Activated naive CD8-positive, alpha-beta T cell (primary cell): ENCODE results near the gene PRR36.
"Not testable (repeated sequence)": the region's sequence is repeated elsewhere in the genome, so short reads cannot be mapped to it uniquely, and the experiment has no call there.

Source experiments
- H3K27ac Mint-ChIP-seq: one replicate; pipeline ENCODE4 v1.8.0; 2021; ENCODE audit warnings: mixed read lengths
- H3K27me3 Mint-ChIP-seq: one replicate; pipeline ENCODE4 v1.8.0; 2021; ENCODE audit warnings: mixed read lengths
- H3K36me3 Mint-ChIP-seq: one replicate; pipeline ENCODE4 v1.8.0; 2021; ENCODE audit warnings: mixed read lengths
- H3K4me1 Mint-ChIP-seq: one replicate; pipeline ENCODE4 v1.8.0; 2021; ENCODE audit warnings: low read depth, mixed read lengths
- H3K4me3 Mint-ChIP-seq: one replicate; pipeline ENCODE4 v1.8.0; 2021; ENCODE audit warnings: mild to moderate bottlenecking, mixed read lengths
- H3K9me3 Mint-ChIP-seq: one replicate; pipeline ENCODE4 v1.8.0; 2021; ENCODE audit warnings: low read depth, mixed read lengths

Gene PRR36

GRCh38 chr19:7894612-7895309 lies 20.6 kb upstream of the PRR36 start:
- H3K36me3 Mint-ChIP-seq, result no peaks in the 10 kb centered on the region
- H3K4me3 Mint-ChIP-seq, result no peak overlapping the region
- no peaks in the 10 kb centered on the region for H3K4me1 Mint-ChIP-seq
- peaks cover 3% of the 10 kb centered on the region for H3K27me3 Mint-ChIP-seq
- no peak overlapping the region for H3K27ac Mint-ChIP-seq
- H3K9me3 Mint-ChIP-seq, result no peaks in the 10 kb centered on the region

DNA sequence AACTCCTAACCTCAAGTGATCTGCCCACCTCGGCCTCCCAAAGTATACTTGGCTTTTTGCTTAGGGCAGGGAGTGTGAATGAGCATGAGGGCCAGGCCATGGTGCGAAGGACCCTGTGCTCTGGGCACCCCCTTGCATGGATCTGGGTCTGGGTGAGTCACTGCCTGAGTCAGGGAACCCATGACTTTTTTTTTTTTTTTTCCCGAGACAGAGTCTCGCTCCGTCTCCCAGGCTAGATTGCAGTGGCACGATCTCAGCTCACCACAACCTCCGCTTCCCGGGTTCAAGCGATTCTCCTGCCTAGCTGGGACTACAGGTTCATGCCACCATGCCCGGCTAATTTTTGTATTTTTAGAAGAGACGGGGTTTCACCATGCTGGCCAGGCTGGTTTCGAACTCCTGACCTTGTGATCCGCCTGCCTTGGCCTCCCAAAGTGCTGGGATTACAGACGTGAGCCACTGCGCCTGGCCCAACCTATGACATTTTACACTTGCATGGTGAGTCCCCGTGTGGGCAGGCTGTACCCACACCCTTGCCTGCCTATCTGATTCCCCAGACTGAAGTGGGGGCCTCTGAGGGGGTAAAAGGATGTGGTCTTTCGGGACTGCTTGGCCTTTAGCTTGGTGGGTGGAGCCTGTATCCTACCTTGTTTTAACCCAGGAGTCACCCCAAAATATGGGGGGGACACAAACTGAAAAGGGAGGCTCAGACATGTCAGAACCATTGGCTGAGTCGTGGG lies 19.3 kb upstream of the PRR36 start:
- not testable (repeated sequence) for H3K4me3 Mint-ChIP-seq, H3K27me3 Mint-ChIP-seq, H3K27ac Mint-ChIP-seq, H3K9me3 Mint-ChIP-seq, H3K4me1 Mint-ChIP-seq, H3K36me3 Mint-ChIP-seq

DNA sequence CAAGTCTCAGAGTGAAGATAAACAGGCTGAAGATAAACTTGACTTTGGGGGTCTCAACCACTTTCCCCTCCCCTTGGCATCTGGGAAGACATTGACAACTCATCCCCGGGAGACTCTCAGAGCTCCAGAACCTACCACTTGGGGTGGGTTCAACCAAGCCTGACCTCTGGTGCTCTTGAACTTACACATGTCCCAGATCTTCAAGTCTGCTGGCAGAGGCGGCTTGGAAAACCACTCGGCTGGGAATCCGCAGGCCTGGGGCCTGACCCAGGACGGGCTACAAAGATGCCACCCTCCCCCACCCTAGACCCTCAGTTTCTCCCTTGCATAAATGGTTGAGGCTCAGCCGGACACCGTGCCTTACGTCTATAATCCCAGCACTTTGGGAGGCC lies 14.6 kb upstream of the PRR36 start:
- no peaks in the 10 kb centered on the region for H3K4me1 Mint-ChIP-seq
- no peaks in the 10 kb centered on the region for H3K36me3 Mint-ChIP-seq
- no peak overlapping the region for H3K4me3 Mint-ChIP-seq
- no peak overlapping the region for H3K27ac Mint-ChIP-seq
- no peaks in the 10 kb centered on the region for H3K9me3 Mint-ChIP-seq
- peaks cover 3% of the 10 kb centered on the region for H3K27me3 Mint-ChIP-seq

DNA sequence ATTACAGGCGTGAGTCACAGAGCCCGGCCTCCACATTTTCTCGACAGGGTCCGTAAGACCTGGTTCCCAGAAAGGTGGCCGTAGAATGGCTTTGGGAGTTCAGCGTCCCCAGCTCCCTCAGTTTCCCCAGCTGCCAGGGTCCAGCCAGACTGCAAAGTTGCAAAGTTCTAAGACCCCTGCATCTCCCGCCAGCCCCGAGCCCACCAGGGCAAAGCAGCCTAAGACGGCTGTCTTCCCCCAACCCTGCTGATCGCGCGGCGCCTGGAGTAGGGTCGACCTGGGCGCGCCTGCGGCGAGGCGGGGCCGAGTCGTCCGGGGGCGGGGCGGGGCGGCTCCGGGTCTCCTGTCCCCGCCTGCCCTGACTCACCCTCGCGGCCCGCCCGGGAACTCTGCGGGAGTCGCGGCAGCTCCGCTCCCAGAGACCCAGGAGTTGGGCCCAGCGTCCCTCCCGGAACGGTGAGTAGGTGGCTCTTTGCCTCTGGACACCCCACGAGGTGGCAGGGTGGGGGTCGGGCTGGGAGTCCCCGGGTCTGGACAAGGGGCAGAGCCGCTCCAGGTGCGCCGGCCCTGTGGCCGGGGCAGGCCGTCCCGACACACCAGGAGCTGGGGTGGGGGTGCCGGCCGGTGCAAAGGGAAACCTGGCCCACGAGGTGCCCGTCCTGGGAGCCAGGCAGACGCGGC lies 14.1 kb upstream of the PRR36 start, which contains the start of gene LRRC8E:
TSS of gene LRRC8E (plus strand) at position 366 of the 681 bp plus-strand sequence. CDS start 7,094 bp downstream, outside the sequence.
- no peaks in the 10 kb centered on the region for H3K36me3 Mint-ChIP-seq
- H3K9me3 Mint-ChIP-seq, result no peaks in the 10 kb centered on the region
- no peaks in the 10 kb centered on the region for H3K4me1 Mint-ChIP-seq
- H3K4me3 Mint-ChIP-seq, result no peak within 1 kb of the TSS
- no peak within 1 kb of the TSS for H3K27ac Mint-ChIP-seq
- H3K27me3 Mint-ChIP-seq, result peaks cover 3% of the 10 kb centered on the region

- H3K4me3 Mint-ChIP-seq, result no peak overlapping the region
- H3K4me1 Mint-ChIP-seq, result no peaks in the 10 kb centered on the region
- H3K9me3 Mint-ChIP-seq, result no peaks in the 10 kb centered on the region
- H3K27ac Mint-ChIP-seq, result no peak overlapping the region
- peaks cover 3% of the 10 kb centered on the region for H3K27me3 Mint-ChIP-seq
- H3K36me3 Mint-ChIP-seq, result no peaks in the 10 kb centered on the region
These were observed 13.4 kb upstream of the PRR36 start for GRCh38 chr19:7887408-7888144.

- Mint-ChIP-seq H3K27ac (no peak overlapping the region), H3K27me3 (peaks cover 3% of the 10 kb centered on the region), H3K4me1 (no peaks in the 10 kb centered on the region), H3K9me3 (no peaks in the 10 kb centered on the region), H3K36me3 (no peaks in the 10 kb centered on the region), H3K4me3 (no peak overlapping the region)
These were observed 11.6 kb upstream of the PRR36 start for GRCh38 chr19:7885818-7886217.

GRCh38 chr19:7883796-7884570 lies 9.8 kb upstream of the PRR36 start:
- H3K4me1 Mint-ChIP-seq, result no peaks in the 10 kb centered on the region
- H3K36me3 Mint-ChIP-seq, result no peaks in the 10 kb centered on the region
- H3K9me3 Mint-ChIP-seq, result no peaks in the 10 kb centered on the region
- no peak overlapping the region for H3K4me3 Mint-ChIP-seq
- no peak overlapping the region for H3K27ac Mint-ChIP-seq
- peaks cover 3% of the 10 kb centered on the region for H3K27me3 Mint-ChIP-seq

- H3K36me3 Mint-ChIP-seq, result no peaks in the 10 kb centered on the region
- H3K27me3 Mint-ChIP-seq, result no peaks in the 10 kb centered on the region
- H3K9me3 Mint-ChIP-seq, result no peaks in the 10 kb centered on the region
- H3K4me3 Mint-ChIP-seq, result no peak overlapping the region
- H3K4me1 Mint-ChIP-seq, result no peaks in the 10 kb centered on the region
- no peak overlapping the region for H3K27ac Mint-ChIP-seq
These were observed 8.9 kb upstream of the PRR36 start for GRCh38 chr19:7883105-7883504.

GRCh38 chr19:7881910-7882309 lies 7.7 kb upstream of the PRR36 start:
- H3K27ac Mint-ChIP-seq, result no peak overlapping the region
- H3K36me3 Mint-ChIP-seq, result no peaks in the 10 kb centered on the region
- no peaks in the 10 kb centered on the region for H3K27me3 Mint-ChIP-seq
- H3K9me3 Mint-ChIP-seq, result no peaks in the 10 kb centered on the region
- H3K4me3 Mint-ChIP-seq, result no peak overlapping the region
- no peaks in the 10 kb centered on the region for H3K4me1 Mint-ChIP-seq

DNA sequence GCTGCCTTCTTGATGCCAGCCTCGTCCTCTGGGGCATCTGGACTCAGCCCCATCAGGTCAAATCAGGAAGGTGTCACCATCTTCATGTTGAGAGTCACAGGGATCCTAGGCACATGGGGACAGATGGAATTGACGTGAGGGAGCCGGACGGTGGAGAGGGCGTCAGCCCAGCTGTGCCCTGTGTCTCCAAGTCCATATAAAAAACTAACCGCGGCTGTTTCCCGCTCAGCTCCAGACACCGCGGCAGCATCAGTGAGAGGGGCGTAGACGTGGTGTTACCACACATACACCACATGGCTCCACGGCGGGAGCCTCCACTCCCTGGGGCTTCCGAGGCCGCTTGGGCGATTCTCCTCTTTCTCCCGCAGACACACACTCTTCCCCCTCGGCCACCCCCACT lies 5.6 kb upstream of the PRR36 start:
- Mint-ChIP-seq H3K27me3 (no peaks in the 10 kb centered on the region), H3K27ac (no peak overlapping the region), H3K36me3 (no peaks in the 10 kb centered on the region), H3K9me3 (no peaks in the 10 kb centered on the region), H3K4me3 (no peak overlapping the region), H3K4me1 (no peaks in the 10 kb centered on the region)

DNA sequence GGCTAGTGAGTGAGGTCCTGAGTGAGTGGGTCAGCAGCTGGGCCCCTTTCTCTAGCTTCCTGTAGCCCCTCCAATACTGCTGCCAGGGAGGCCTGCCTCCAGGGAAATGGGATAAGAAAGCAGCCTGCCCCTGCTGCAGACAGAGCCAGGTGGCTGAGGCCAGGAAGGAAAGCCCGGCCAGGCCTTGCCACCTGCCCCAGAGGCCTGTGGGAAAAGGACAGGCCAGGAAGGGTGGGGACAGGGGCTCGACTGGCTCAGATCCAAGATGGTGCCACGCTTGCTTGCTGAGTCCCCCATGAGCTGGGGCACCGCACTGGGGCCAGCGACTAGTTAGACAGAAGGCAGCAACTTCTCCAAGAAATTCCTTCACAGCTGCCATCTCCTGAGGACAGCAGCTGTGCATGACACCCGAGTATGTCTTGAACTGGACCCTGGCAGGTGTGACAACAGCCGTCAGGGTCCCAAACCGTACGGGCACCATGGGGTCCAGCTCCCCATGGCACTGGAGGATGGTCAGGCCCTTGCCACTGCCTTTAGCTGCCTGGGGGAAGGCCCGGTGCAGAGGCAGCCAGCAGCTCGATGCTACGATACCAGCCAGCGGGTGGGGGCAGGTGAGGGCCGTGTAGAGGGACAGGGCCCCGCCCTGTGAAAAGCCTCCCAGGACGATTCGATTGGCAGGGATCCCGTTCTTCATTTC lies 5.1 kb upstream of the PRR36 start:
- Mint-ChIP-seq H3K27ac (no peak overlapping the region), H3K4me1 (peaks cover 2% of the 10 kb centered on the region), H3K9me3 (no peaks in the 10 kb centered on the region), H3K4me3 (no peak overlapping the region), H3K36me3 (no peaks in the 10 kb centered on the region), H3K27me3 (no peaks in the 10 kb centered on the region)

DNA sequence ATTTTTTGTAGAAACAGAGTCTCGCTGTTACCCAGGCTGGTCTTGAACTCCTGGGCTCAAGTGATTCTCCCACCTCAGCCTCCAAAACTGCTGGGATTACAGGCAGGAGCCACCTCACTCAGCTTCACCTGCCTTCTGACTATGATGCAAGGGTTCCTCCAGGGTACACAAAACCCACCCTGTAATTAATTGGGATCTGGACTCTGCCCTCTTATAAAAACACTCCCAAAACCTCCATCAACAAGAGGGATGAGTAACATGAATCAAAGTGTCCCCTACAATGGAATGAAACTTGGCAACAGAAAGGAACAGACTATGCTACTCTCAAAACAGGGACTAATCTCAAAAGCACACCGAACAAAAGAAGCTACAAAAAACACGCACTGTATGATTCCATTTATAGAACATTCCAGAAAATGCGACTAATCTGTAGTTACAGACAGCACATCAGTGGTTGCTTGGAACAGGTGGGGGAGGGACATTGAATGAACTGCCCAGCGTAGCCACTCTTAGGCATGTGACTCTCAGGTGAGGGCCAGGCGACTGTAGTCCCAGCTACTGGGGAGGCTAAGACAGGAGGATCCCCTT lies 3.2 kb upstream of the PRR36 start:
- no peak overlapping the region for H3K27ac Mint-ChIP-seq

DNA sequence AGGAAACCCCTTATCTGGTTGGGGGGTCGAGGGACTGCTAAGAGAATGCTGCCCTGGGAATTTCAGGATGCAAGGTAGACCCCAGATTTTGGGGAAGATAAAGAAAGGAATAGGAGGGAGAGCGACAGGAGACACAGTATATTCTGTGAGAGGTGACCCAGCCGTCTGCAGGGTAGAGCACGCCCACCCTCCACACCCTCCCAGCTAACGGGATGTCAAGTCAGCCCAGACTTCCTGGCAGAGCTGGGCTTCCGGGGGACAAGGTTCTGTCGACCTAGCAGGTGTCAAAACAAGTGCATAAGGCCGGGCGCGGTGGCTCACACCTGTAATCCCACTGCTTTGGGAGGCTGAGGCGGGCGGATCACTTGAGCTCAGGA lies 695 bp upstream of the PRR36 start:
- Mint-ChIP-seq H3K4me1 (peaks cover 20% of the 10 kb centered on the region), H3K9me3 (no peaks in the 10 kb centered on the region), H3K27me3 (no peaks in the 10 kb centered on the region), H3K27ac (no peak overlapping the region), H3K36me3 (no peaks in the 10 kb centered on the region), H3K4me3 (peak overlapping the region; percentile 52)

More for the DNA sequence above, 3.2 kb upstream of the PRR36 start:
- H3K36me3 Mint-ChIP-seq, result no peaks in the 10 kb centered on the region
- H3K27me3 Mint-ChIP-seq, result no peaks in the 10 kb centered on the region
- peaks cover 5% of the 10 kb centered on the region for H3K4me1 Mint-ChIP-seq
- H3K9me3 Mint-ChIP-seq, result no peaks in the 10 kb centered on the region
- H3K4me3 Mint-ChIP-seq, result no peak overlapping the region
